Activated naive CD4-positive, alpha-beta T cell treated with anti-CD3 and anti-CD28 coated beads, Interleukin-2, amount 10 ng/mL, durations not matched to agents 5 hours and 36 hours (primary cell): ENCODE results near the gene MORN1. TPM values are rescaled to one million over a fixed set of nuclear protein-coding genes. Genes with fewer than 3 reads are reported as not detected.

Experiments
- total RNA-seq, 2 experiments: library from RNA; stranded (reverse); gene quantifications; one replicate each; pipeline ENCODE4 v1.2.3, GENCODE V29; 2021

Gene MORN1
- total RNA-seq: 1 to 10 TPM; 7.1 to 7.3 TPM

GRCh38 chr1:2391041-2391930 lies at the start of gene MORN1, which contains the start of gene RER1:
Gene MORN1, minus strand, starts transcription at chr1:2391554. Its CDS starts 21 bp downstream, at chr1:2391533.
Gene RER1, plus strand, starts transcription at chr1:2391841. Its CDS starts 3,950 bp downstream, at chr1:2395791.

GRCh38 chr1:2412395-2412772 lies 21.0 kb upstream of the MORN1 start, which contains the start of gene PEX10:
Gene PEX10, minus strand, starts transcription at chr1:2412564. Its CDS starts 62 bp downstream, at chr1:2412502.

Other genes with a start within 250 kb of the MORN1 start
- 10 to 100 TPM; 61.0 to 64.0 TPM for gene FAAP20, start 196.8 kb downstream of the MORN1 start, total RNA-seq
- gene SKI, start 163.2 kb downstream of the MORN1 start, total RNA-seq: 10 to 100 TPM; 72.3 to 73.4 TPM
- gene RER1, start 287 bp upstream of the MORN1 start, total RNA-seq: 100 to 1,000 TPM; 130 to 132 TPM
- gene PEX10, start 21.0 kb upstream of the MORN1 start, total RNA-seq: 10 to 100 TPM in 1 of 2 experiments, 1 to 10 TPM in 1; 9.6 to 11.9 TPM
- gene PLCH2, start 84.7 kb upstream of the MORN1 start, total RNA-seq: 10 to 100 TPM; 19.6 to 23.7 TPM
- 10 to 100 TPM; 71.0 to 71.6 TPM for gene PANK4, start 135.0 kb upstream of the MORN1 start, total RNA-seq
- gene HES5, start 138.7 kb upstream of the MORN1 start, total RNA-seq: under 1 TPM in 1 of 2 experiments, not detected in 1; 0.25 TPM
- 100 to 1,000 TPM; 204 to 205 TPM for gene TNFRSF14, start 164.8 kb upstream of the MORN1 start, total RNA-seq
- gene PRXL2B, start 195.2 kb upstream of the MORN1 start, total RNA-seq: 10 to 100 TPM; 26.0 to 34.6 TPM
- gene MMEL1, start 241.5 kb upstream of the MORN1 start, total RNA-seq: 1 to 10 TPM; 5.3 to 5.5 TPM